Uterus (tissue), 4 donors: ENCODE data around the gene YIF1A. TPM values are rescaled to one million over a fixed set of nuclear protein-coding genes. Genes with fewer than 3 reads are reported as not detected.

Source experiments
- DNase-seq, 2 donors: peaks; one replicate each; pipeline ENCODE4 v3.0.0-alpha.2; 2019 to 2020
- H3K27ac ChIP-seq, 2 donors: fragments of 200-600 bp; sonication (generic); 1 replicate in 1 of 2; 2 replicates in 1 of 2; pipeline ENCODE4 v1.5.1; 2016 to 2018
- H3K27me3 ChIP-seq, 2 donors: fragments of 200-600 bp; sonication (generic); one replicate each; pipeline ENCODE4 v1.5.1; 2018 to 2019; ENCODE audit warnings: control low read depth in 1 of 2
- H3K36me3 ChIP-seq, 2 donors: fragments of 200-600 bp; sonication (generic); one replicate each; pipeline ENCODE4 v1.5.1; 2019; ENCODE audit warnings: control low read depth in 1 of 2
- H3K4me1 ChIP-seq, 2 donors: fragments of 200-600 bp; sonication (generic); one replicate each; pipeline ENCODE4 v1.5.1; 2018 to 2019; ENCODE audit warnings: control low read depth in 1 of 2
- H3K4me3 ChIP-seq, 2 donors: fragments of 200-600 bp; sonication (generic); 1 replicate in 1 of 2; 2 replicates in 1 of 2; pipeline ENCODE4 v1.5.1; 2018 to 2019; ENCODE audit warnings: mild to moderate bottlenecking in 1 of 2
- H3K9me3 ChIP-seq, 2 donors: fragments of 200-600 bp; sonication (generic); one replicate each; pipeline ENCODE4 v1.5.1; 2019; ENCODE audit warnings: control low read depth in 1 of 2
- POLR2A ChIP-seq, 2 donors: fragments of 450-650 bp; IDR thresholded peaks; one replicate each; pipeline ENCODE4 v1.6.1; 2016; ENCODE audit warnings: antibody characterized with exemption in 2 of 2, mild to moderate bottlenecking in 1 of 2, moderate library complexity in 1 of 2
- intact Hi-C: fragments of 100-400 bp; cut with DNase I; formaldehyde crosslinking; loops from one replicate; pipeline ENCODE4 v1.15.1; 2023; ENCODE audit warnings: low total_unique reads
- total RNA-seq, 4 donors: library from RNA; depleted of rRNA in 3 of 4; stranded (reverse); fragments of >200 nt in 3 of 4; gene quantifications; one replicate each; pipeline versions ENCODE4 v1.1.0 to v1.2.4, GENCODE V29; 2014 to 2023
- TF ChIP-seq, protein P1 (sequence below), 4 experiments: fragments of 200-600 bp in 2 of 4; fragments of 450-650 bp in 2 of 4; sonication (generic) in 2 of 4; IDR thresholded peaks; one replicate each; pipeline ENCODE4 v1.5.1; 2016 to 2019; ENCODE audit warnings: antibody characterized with exemption in 4 of 4, mild to moderate bottlenecking in 2 of 4, moderate library complexity in 1 of 4
- donor health status: DM: yes; HTN: yes; CAD: no.

YIF1A gene
- total RNA-seq, 4 donors from 2014 or later, result 38.9 to 101 (median 79.1) TPM

DNA sequence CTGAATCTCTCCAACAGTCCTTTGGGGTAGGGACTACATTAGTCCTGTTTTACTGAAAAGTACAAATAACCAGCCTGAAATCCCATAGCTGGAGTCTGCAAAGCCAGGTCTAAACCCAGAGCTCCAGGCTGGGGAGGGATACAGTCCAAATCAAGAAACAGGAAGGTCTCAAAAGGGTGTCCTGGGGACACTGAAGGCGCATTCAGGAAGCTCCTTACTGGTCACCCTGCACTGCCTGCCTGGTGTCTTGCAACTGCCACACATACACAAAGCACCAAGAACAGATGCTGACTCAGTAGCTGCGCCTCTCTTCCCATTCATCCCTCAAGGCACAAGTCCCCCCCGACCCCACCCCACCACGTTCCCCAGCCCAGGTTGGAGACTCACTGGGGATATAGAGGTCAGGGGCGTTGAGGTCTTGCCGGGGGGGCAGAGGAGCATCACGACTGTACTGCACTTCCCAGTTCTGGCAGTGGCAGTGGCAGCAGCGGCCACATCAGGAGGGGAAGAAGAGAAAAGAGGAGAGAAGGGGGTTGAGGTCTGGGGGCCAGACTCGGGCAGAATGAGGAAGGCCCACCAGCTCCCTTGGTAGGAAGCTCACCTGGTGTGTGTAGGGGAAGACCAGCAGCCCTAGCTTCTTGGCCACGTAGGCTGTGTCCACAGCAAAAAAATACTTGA, 1.6 kb downstream of the YIF1A start:
- Histone ChIP-seq H3K4me1 (peaks cover 0 to 19% of the 10 kb centered on the region in 2 donors), H3K27me3 (peaks cover 0 to 6% of the 10 kb centered on the region in 2 donors), H3K36me3 (no peaks in the 10 kb centered on the region), H3K4me3 (no peak overlapping the region), H3K27ac (no peak overlapping the region), H3K9me3 (no peaks in the 10 kb centered on the region)
- intact Hi-C loops, result loop anchor here (10.0 kb wide), 1 partner anchor 63 kb away; no protein-coding TSS in a partner anchor
- TF ChIP-seq, protein P1, sequence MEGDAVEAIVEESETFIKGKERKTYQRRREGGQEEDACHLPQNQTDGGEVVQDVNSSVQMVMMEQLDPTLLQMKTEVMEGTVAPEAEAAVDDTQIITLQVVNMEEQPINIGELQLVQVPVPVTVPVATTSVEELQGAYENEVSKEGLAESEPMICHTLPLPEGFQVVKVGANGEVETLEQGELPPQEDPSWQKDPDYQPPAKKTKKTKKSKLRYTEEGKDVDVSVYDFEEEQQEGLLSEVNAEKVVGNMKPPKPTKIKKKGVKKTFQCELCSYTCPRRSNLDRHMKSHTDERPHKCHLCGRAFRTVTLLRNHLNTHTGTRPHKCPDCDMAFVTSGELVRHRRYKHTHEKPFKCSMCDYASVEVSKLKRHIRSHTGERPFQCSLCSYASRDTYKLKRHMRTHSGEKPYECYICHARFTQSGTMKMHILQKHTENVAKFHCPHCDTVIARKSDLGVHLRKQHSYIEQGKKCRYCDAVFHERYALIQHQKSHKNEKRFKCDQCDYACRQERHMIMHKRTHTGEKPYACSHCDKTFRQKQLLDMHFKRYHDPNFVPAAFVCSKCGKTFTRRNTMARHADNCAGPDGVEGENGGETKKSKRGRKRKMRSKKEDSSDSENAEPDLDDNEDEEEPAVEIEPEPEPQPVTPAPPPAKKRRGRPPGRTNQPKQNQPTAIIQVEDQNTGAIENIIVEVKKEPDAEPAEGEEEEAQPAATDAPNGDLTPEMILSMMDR (IDR thresholded peaks at IDR 0.05), result no peak
- no peak for TF ChIP-seq POLR2A (IDR thresholded peaks at IDR 0.05)
- DNase-seq, result no peak

DNA sequence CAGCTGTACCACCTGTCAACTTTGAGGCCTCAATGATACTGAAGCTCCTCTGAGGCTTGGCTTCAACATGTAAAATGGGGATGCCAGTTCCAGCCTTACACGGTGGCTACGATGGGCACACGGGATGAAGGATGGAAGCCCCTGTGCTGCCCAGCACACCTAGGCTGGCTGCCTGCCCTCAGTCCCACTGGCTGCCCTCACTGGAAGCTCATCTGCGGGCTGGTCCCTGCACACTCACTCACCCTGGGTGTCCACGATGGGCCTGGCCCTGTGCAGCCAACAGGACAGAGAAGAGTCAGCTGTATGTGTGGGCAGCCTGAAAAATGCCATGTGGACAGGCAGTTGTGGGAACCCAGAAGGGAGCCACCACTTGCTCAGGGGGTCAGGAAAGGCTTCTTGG, 2.2 kb downstream of the YIF1A start:
- Histone ChIP-seq H3K4me3 (no peak overlapping the region), H3K27ac (no peak overlapping the region), H3K4me1 (peaks cover 0 to 14% of the 10 kb centered on the region in 2 donors), H3K27me3 (no peaks in the 10 kb centered on the region), H3K36me3 (no peaks in the 10 kb centered on the region), H3K9me3 (no peaks in the 10 kb centered on the region)
- DNase-seq, result no peak
- intact Hi-C loops, result loop anchor here (10.0 kb wide), 1 partner anchor 62 kb away; no protein-coding TSS in a partner anchor
- TF ChIP-seq, protein P1 (IDR thresholded peaks at IDR 0.05), result no peak
- no peak for TF ChIP-seq POLR2A (IDR thresholded peaks at IDR 0.05)

DNA sequence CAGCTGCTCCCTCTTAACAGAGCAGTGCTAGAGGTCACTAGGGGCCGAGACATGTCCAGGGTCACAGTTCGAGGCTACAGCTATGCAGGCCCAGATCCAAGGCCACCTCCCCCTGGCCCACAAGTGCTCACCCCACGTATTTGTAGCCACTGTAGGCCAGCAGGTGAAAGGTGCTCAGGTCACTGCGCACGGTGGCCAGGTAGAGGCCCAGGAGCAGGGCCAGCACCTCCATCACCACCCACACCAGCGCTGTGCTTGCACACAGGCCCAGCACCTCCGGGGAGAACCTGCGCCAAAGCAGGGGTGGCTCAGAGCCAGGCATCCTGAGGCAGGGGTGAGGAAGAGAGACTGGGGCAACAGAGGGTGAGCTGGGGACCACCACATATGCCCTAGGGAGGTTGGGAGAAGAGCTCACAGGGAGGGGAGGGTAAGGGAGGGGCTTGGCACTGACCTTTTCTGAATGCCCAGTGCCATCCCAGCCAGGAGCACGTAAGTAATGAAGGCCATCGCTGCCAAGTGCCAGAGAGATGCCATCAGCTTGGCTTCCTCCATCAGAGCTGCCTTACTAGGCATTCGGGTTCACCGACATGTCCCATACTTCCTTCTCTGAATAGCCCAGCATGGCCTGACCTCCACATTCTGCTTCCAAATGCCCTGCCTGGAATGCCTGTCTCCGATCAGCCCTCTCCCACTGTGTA, 3.5 kb downstream of the YIF1A start:
- no peak overlapping the region for H3K4me3 ChIP-seq
- intact Hi-C loops, result loop anchor here (10.0 kb wide), 1 partner anchor 61 kb away; no protein-coding TSS in a partner anchor
- no peaks in the 10 kb centered on the region for H3K9me3 ChIP-seq
- DNase-seq, result no peak
- no peaks in the 10 kb centered on the region for H3K36me3 ChIP-seq
- H3K4me1 ChIP-seq, result peaks cover 0 to 14% of the 10 kb centered on the region in 2 donors
- TF ChIP-seq POLR2A (IDR thresholded peaks at IDR 0.05), result no peak
- TF ChIP-seq, protein P1 (IDR thresholded peaks at IDR 0.05), result no peak
- H3K27me3 ChIP-seq, result no peaks in the 10 kb centered on the region
- H3K27ac ChIP-seq, result no peak overlapping the region

DNA sequence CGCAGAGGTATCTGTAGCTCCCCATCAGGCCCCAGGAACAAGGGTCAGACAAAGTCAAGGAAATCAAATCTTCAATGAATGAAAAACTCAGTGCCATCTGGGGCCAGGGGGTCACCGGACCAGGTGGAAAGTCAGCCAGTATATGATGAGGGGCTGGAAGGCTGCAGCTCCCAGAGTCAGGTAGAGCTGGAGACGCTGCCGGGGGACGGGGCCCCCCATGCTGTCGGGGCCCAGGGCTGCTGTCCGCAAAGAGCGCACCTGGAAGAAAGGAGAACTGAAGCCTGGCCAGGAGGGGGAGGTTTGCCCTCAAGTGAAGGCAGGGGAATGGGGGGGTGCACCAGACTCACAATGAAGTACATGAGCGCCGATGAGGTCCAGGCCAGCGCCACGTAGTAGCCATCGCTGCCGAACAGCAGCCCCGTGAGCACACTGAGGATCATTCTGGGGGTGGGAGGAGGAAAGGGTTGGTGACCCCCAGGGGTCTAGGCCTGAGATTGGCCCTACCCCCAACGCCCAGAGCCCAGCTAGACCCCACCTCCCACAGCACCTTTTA, 4.3 kb downstream of the YIF1A start:
- intact Hi-C loops, result loop anchor here (10.0 kb wide), 1 partner anchor 60 kb away; no protein-coding TSS in a partner anchor
- Histone ChIP-seq H3K27me3 (no peaks in the 10 kb centered on the region), H3K36me3 (no peaks in the 10 kb centered on the region), H3K9me3 (no peaks in the 10 kb centered on the region), H3K4me3 (no peak overlapping the region), H3K27ac (no peak overlapping the region), H3K4me1 (peaks cover 0 to 9% of the 10 kb centered on the region in 2 donors)
- no peak for DNase-seq
- TF ChIP-seq, protein P1 (IDR thresholded peaks at IDR 0.05), result no peak
- TF ChIP-seq POLR2A (IDR thresholded peaks at IDR 0.05), result no peak
